NCI-H1417 (cell line): ENCODE data around the gene GCNT4.
A peak's percentile ranks its signal among the peaks of the same experiment; 100 is the strongest.
"Not testable (repeated sequence)": the region's sequence is repeated elsewhere in the genome, so short reads cannot be mapped to it uniquely, and the experiment has no call there.

Source experiments
- DNase-seq, 3 experiments: peaks; one replicate each; lab custom pipeline; 2025; lab: John Stamatoyannopoulos, UW

GCNT4 gene

DNA sequence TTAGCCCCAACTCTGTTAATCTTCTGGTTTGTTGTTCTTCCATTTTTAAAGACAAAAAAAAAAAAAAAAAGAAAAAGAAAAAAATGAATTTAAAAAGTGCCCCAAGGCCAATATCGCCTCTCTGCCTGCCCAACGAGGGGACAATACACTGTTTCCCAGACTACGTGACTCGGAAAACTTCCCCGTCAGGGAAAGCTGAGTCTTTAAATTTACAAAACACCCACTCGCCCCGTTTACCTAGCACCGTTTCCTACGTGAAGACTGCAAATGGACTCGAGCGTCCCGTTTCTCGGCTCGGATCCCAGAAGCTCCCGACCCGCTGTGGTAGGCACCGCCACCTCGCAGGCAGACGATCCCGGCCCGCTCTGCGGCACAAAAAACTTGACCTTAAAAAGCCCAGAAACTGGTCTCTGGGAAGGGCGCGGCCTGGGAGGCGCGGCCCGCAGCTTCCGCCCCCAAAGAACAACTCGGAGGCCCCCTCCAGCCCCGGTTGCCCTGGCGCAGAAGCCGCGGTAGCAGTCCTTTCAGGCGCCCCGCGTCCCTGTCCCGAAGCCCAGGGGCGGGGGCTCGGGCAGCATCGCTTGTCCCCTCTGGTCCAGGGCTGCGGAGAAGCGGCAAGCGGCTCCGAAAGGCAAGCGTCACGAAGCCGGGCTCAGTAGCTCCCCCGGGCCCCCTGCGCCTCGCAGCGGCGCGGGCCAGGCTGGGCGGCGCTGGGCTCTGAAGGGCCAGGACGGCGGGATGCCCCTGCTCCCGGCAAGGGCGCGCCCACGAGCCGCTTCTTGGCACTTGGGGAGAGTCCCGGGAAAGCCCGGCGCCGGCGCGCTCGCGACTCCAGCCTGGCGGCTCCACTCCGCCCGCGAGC, at the start of gene GCNT4:
TSS of gene GCNT4 (minus strand) at position 367 of the 862 bp plus-strand sequence. CDS start 22,521 bp downstream, outside the sequence.
- DNase-seq, result peak in 1 of 3 experiments; percentile 42

- not testable (repeated sequence) for DNase-seq
Measured at GRCh38 chr5:75095956-75096355, 43.6 kb upstream of the GCNT4 start.

GRCh38 chr5:75091597-75091996, 39.2 kb upstream of the GCNT4 start:
- peak in 1 of 3 experiments; percentile 59 for DNase-seq

GRCh38 chr5:75089662-75090061, 37.3 kb upstream of the GCNT4 start:
- DNase-seq, result no peak

GRCh38 chr5:75089137-75089536, 36.8 kb upstream of the GCNT4 start:
- DNase-seq, result no peak

- no peak for DNase-seq
Measured at GRCh38 chr5:75088648-75089047, 36.3 kb upstream of the GCNT4 start.

- DNase-seq, result no peak
Measured at GRCh38 chr5:75081510-75081909, 29.2 kb upstream of the GCNT4 start.

GRCh38 chr5:75079346-75079745, 27.0 kb upstream of the GCNT4 start:
- DNase-seq, result not testable (repeated sequence)

GRCh38 chr5:75078027-75078426, 25.7 kb upstream of the GCNT4 start:
- no peak for DNase-seq

DNA sequence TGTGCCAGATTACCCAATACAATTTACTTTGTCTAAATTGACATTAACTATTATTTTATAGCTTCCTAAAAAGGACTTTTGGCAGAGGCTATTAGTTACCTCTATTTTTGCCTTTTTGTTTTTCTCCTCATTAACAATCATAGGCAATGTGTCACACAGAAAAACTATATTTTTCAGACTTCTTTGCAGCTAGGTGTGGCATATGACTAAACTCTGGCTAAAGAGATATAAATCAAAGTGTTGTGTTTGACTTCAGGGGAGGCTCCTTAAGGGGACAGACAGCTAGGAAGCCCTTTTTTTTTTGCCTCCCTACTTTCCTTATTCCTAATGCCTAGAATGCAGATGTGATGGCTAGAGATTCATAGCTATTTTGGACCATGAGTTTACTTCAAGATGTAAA, 19.7 kb upstream of the GCNT4 start:
- DNase-seq, result no peak

DNA sequence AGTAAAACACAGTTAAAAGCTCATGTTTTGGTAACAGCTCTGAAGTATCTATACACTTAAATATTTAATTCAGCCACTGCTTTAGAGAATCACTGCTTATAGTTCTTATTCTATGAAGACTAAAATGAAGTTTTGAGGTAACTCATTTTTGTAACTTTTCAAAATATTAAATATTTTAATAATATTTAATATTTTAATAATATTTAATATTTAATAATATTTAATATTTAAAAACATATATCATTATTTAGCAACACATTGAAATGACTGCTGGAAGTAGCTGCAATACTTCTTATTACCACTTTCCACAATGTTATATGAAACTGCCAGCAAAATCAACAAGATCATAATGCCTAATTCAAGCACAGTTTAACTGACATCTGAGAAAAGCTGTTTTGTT, 18.7 kb upstream of the GCNT4 start:
- DNase-seq, result no peak

DNA sequence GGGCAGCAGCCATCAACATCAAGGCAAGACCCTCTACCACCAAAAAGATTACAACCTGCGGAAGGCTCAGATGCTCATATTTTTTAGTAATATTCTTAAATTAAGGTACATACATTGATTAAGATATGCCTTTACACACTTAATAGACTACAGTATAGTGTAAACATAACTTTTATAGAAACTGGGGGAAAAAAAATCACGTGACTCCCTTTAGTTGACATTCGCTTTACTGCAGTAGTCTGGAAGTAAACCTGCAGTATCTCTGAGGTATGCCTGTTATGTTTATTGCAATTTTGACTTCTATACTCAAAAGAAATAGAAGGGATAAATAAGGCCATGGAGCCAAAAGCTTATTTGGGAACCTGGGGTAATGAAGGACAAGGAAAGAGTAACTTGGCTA, 15.1 kb upstream of the GCNT4 start:
- no peak for DNase-seq

DNA sequence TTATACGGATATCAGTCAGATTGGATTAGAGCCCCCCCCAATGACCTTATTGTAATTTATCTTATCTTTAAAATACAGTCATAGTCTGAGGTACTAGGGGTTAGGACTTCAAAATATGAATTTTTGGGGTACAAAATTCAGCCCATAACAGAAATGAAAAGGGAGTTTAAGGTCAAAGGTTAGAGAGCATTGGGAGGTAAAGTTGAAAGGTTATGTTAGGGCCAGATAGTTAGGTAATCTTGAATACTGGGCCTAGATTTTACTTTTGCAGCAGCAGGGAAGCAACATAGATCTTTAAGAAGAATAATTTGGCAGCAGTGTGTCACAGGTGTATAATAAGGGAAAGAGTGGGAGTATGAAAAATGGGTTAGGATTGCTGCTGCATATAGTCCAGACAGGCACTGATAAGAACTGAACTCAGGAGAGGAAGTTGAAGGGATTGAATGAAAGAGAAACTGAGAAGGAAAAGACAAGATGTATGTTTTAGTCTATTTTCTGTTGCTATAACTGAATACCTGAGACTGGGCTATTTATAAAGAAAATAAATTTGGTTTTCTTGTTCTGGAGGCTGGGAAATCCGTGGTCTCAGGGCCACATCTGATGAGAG, 10.7 kb upstream of the GCNT4 start:
- DNase-seq, result no peak

GRCh38 chr5:75059912-75060545, 7.7 kb upstream of the GCNT4 start:
- DNase-seq, result no peak

DNA sequence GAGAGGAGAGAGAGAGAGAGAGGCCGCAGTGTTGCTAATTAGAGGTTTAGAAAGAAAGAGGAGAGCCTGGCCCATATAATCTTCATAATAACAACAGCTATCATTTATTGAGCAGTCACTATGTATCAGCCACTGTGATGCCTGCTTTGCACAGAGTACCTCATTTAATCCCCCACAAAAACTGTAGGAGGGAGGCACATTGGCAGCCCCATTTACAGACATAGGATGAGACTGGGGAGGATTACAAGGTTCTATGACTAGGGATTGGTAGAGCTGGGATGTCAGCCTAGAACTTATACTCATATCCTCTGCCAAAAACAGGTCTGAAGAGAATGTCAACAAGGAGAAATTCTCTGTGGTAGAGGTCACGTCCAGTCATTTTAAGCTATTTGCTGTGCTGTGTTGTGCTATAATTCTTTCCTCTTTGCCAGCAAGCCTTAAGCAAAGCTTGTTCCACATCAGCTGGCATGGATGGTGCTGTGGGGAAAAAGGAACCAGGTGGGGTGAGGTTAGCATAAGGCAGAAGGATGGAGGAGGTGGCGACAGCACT, 6.7 kb upstream of the GCNT4 start:
- no peak for DNase-seq

- no peak for DNase-seq
Measured at GRCh38 chr5:75057561-75057960, 5.2 kb upstream of the GCNT4 start.

DNA sequence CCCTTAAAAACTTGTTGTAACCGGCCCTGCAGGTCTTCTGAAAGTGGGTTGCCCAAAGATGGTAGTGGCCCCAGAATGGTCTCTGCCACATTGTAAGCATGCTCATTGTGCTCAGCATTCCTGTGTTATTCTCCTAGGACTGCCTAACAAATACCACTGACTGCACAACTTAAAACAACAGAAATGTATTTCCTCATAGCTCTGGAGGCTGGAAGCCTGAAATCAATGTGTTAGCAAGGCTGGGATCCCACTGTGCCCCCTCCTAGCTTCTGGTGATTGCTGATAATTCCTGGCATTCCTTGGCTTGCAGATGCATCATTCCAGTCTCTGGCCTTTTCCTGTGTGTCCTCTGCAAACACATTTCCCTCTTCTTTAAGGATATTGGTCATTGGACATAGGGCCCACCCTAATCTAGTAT, 3.4 kb upstream of the GCNT4 start:
- no peak for DNase-seq

GRCh38 chr5:75054134-75054930, 2.0 kb upstream of the GCNT4 start:
- peak in 2 of 3 experiments; percentile 47 to 56 for DNase-seq

DNA sequence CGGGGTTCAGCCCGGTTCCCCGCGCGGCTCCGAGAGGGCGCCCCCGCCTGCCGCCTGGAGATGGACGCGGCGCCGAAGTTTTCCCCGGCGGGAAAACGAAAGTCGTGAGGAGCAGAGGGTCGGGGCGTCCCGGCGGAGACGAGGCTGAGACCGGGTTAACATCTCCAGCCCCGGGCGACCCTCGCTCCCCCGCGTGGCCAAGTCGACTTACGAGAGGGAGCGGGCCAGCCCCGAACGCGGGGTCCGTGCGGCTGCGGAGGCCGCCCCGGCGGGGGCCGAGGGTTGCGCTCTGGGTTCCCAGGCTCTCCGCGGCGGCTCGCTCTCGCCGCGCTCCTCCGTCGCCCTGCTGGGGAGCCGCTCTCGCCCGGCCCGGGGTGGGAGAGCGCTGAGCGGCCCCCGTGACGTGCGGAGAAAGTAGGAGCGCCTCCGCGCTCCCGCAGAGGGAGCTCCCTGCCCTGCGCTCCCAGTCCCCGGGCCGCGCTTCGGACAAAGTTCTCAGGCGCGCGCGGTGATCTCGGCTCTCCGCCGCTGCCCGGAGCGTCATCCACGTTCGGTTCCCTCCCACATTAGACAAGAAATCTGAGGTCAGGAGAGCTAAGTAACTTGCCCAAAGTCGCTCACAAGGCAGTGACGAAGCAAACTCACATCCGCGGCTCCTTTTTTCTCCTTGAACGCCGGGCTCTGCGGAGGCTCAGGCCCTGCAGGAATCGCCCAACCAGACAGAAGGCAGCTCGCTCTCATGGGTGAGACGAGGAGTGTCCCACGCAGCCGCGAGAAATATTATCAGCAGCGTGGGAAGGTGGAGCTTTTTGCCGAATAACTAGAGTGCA, 1.2 kb upstream of the GCNT4 start:
- DNase-seq, result peak in 2 of 3 experiments; percentile 56 to 58

DNA sequence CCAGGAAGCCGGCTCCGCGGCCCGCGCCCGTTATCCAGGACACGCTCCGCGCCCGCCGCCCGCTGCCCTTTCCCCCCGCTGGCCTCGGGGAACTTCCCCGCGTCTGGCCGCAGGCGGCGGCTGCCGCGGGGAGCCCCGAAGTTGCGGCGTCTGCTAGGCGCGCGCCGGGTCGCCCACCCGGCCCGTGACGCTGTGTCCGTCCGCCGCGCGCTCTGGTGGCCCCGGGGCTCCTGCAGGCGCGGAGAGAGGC, 621 bp upstream of the GCNT4 start:
- DNase-seq, result peak in 1 of 3 experiments; percentile 66

- peak in 1 of 3 experiments; percentile 6 for DNase-seq
Measured at GRCh38 chr5:75051217-75051751, 1.1 kb downstream of the GCNT4 start.
